GM12891 (cell line): ENCODE data around the gene CHMP6.

Experiments
- POLR2A ChIP-seq: IDR thresholded peaks from 2 replicates; pipeline ENCODE4 v1.6.1; 2011; ENCODE audit warnings: low read depth, low read length, control low read depth
- POLR2AphosphoS5 ChIP-seq: IDR thresholded peaks from 2 replicates; pipeline ENCODE4 v1.6.1; 2011; ENCODE audit warnings: low read depth, low read length, control low read depth
- SPI1 ChIP-seq: IDR thresholded peaks from 2 replicates; pipeline ENCODE4 v1.6.1; 2011; ENCODE audit warnings: low read depth, low read length, control low read depth
- TAF1 ChIP-seq: IDR thresholded peaks from 2 replicates; pipeline ENCODE4 v1.6.1; 2011; ENCODE audit warnings: low read depth, low read length, control low read depth

- no peak for TF ChIP-seq POLR2A
- TF ChIP-seq POLR2AphosphoS5, result no peak
- no peak for TF ChIP-seq TAF1
- TF ChIP-seq SPI1, result no peak
Measured at GRCh38 chr17:81022344-81022676, 30.7 kb downstream of the CHMP6 start.
